ENCODE measurements around the gene NT5C1B.

The NT5C1B gene

DNA sequence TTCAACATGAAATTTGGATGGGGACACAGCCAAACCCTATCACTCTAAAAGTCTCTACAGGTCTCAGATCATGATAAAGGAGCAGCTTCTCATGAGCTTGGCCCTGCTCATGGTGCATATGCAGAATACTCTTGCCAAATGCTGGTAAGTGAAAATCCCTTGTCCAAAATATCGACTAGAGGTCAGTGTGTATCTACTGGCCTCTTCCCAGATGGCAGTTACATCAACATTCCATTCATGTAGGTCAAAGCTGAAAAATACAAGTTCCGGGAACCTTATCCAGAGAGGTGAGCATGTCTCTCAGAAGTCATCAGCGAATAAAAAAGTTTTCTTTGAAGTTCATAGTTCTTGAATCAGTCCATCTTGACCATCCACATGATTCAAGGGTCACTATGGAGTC lies 7.6 kb upstream of the NT5C1B start:
- in situ Hi-C loops (cut with MboI; ENCODE audit: low sequenced_read_pairs, unreplicated experiment): no loop called here
- no peak for TF ChIP-seq CTCF (IDR thresholded peaks at IDR 0.05; ENCODE audit: borderline replicate concordance, control extremely low read depth, extremely low read depth, insufficient read depth, missing control alignments)
- DNase-seq (ENCODE audit: low spot score): no peak

- DNase-seq (ENCODE audit: low spot score): no peak
- TF ChIP-seq CTCF (IDR thresholded peaks at IDR 0.05; ENCODE audit: borderline replicate concordance, control extremely low read depth, extremely low read depth, insufficient read depth, missing control alignments): no peak
- in situ Hi-C loops (cut with MboI; ENCODE audit: low sequenced_read_pairs, unreplicated experiment): no loop called here
These were observed 4.1 kb upstream of the NT5C1B start for GRCh38 chr2:18593496-18593895.

DNA sequence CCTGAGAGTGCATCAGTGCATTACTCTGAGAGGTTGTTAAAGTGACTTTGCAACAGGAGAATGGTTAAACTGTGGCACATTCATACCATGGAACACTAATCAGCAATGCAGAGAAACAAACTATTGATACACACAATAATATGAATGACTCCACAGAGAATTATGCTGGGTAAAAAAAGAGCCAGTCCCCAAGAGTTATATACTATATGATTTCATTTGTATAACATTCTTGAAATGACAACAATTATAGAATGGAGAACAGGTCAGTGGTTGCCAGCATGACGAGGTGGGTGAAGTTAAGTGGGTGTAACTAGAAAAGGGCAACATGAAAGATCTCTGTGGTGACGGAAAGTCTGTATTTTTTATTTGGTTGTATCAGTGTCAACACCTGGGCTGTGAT lies 3.0 kb upstream of the NT5C1B start:
- no peak for DNase-seq (ENCODE audit: low spot score)
- TF ChIP-seq CTCF (IDR thresholded peaks at IDR 0.05; ENCODE audit: borderline replicate concordance, control extremely low read depth, extremely low read depth, insufficient read depth, missing control alignments): no peak
- in situ Hi-C loops (cut with MboI; ENCODE audit: low sequenced_read_pairs, unreplicated experiment): no loop called here

DNA sequence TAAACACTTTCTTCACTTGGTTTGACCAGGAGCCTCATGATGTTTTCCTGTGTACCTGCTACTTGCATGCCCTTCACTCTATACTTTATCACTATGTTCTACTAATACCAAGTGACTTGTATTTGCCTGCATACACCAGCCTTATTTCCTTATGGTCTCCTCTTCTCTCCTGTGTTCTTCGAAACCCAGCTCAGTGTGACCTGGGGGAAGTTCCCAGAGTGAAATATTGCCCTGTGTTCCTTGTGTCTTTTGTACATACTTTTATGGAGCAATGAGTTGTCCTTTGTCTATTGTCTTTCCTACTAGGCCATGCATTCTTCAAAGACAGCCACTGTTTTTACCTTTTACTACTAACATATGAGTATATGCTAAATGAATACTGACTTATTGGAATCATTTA lies 567 bp downstream of the NT5C1B start:
- in situ Hi-C loops (cut with MboI; ENCODE audit: low sequenced_read_pairs, unreplicated experiment): no loop called here
- DNase-seq (ENCODE audit: low spot score): no peak
- TF ChIP-seq CTCF (IDR thresholded peaks at IDR 0.05; ENCODE audit: borderline replicate concordance, control extremely low read depth, extremely low read depth, insufficient read depth, missing control alignments): no peak

- in situ Hi-C loops (cut with MboI; ENCODE audit: low sequenced_read_pairs, unreplicated experiment): no loop called here
- TF ChIP-seq CTCF (IDR thresholded peaks at IDR 0.05; ENCODE audit: borderline replicate concordance, control extremely low read depth, extremely low read depth, insufficient read depth, missing control alignments): no peak
- DNase-seq (ENCODE audit: low spot score): no peak
These were observed 1.3 kb downstream of the NT5C1B start for GRCh38 chr2:18588049-18588448.

GRCh38 chr2:18585526-18585925 lies 3.8 kb downstream of the NT5C1B start:
- no peak for DNase-seq (ENCODE audit: low spot score)
- in situ Hi-C loops (cut with MboI; ENCODE audit: low sequenced_read_pairs, unreplicated experiment): no loop called here
- TF ChIP-seq CTCF (IDR thresholded peaks at IDR 0.05; ENCODE audit: borderline replicate concordance, control extremely low read depth, extremely low read depth, insufficient read depth, missing control alignments): no peak

- in situ Hi-C loops (cut with MboI; ENCODE audit: low sequenced_read_pairs, unreplicated experiment): no loop called here
These were observed 4.8 kb downstream of the NT5C1B start for GRCh38 chr2:18584608-18584954.

More at GRCh38 chr2:18584608-18584954, 4.8 kb downstream of the NT5C1B start:
- no peak for TF ChIP-seq CTCF (IDR thresholded peaks at IDR 0.05; ENCODE audit: borderline replicate concordance, control extremely low read depth, extremely low read depth, insufficient read depth, missing control alignments)
- no peak for DNase-seq (ENCODE audit: low spot score)

Measured in GM13976 (cell line).